Mesenteric fat pad (tissue), 1 donor: ENCODE data around the gene KRTAP2-3. TPM values are rescaled to one million over a fixed set of nuclear protein-coding genes. Genes with fewer than 3 reads are reported as not detected.
"Not testable (repeated sequence)": the region's sequence is repeated elsewhere in the genome, so short reads cannot be mapped to it uniquely, and the experiment has no call there.

Experiments
- DNase-seq: peaks from one replicate; pipeline ENCODE4 v3.0.0-alpha.2; 2020; ENCODE audit warnings: low spot score
- total RNA-seq: library from RNA; stranded (reverse); fragmentation: NEBNext Ultra II Directional; extraction: Animal tissue kit (Norgen Biotek cat#: 25700); gene quantifications from one replicate; pipeline ENCODE4 v1.2.1, GENCODE V29; 2021
- donor health status: DM: yes; HTN: yes; CAD: no.

The KRTAP2-3 gene
- total RNA-seq, 1 donor from 2014 or later = not detected

- no peak for DNase-seq
Observed at GRCh38 chr17:41069031-41069430, 9.1 kb upstream of the KRTAP2-3 start.

DNA sequence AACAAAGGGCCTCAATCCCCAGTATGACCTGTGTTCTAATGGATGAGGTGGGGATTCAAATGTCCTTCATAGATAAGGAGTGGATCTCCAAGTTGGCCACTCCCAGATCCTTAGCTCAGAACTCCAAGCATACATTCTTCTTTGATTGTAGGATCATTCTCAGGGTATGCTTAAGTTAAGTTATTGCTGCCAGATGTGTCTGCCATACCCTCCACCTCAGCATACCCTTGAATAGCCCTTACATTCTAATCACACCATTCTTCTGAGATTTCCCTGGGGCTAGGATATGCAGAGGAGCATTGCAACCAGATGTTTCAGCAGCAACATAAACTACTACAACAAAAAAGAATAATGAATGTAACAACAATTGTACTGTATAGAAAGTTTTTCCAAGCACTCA is 7.4 kb upstream of the KRTAP2-3 start:
- DNase-seq = no peak

DNA sequence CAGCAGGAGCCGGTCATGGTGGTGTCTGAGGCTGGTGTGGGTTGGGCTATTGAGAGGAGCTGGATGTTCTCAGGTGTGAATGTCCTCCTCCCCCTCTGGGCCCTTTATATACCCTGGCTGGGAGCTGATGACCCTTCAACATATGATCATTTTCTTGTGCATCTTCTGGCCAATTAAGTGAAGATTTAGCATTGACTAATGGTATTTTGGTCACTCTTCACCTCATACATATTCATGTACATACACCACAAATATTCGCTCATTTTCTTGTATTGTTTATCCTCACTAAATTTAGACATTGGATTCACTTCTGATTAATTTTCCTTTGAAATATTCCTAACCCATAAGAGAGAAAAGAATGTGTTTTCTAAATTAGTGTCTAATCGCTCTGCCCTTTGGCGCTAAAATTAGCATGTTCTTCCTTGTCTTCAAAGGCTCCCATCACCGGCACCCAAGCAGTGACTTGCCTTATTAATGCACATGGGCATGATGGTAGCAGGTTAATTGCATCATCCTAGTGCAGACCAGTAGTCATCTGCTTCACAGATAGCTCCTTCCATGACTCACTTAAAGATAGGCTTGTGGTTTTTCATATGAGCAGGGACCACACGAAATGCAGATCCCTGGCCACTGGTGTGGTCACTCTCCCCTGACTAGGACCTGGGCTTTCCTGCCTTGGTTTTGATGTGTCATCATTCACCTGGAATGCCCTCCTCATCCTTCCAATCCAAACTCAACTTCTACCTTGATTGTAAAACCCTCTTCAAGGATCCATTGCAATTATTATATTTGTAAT is 6.1 kb upstream of the KRTAP2-3 start, which contains the start of gene KRTAP2-4:
Gene KRTAP2-4, minus strand, starts transcription at position 51 of the 796 bp plus-strand sequence. Its CDS starts 34 bp downstream, at position 17.
- DNase-seq = no peak

GRCh38 chr17:41065016-41065689 is 5.2 kb upstream of the KRTAP2-3 start:
- DNase-seq = not testable (repeated sequence)

DNA sequence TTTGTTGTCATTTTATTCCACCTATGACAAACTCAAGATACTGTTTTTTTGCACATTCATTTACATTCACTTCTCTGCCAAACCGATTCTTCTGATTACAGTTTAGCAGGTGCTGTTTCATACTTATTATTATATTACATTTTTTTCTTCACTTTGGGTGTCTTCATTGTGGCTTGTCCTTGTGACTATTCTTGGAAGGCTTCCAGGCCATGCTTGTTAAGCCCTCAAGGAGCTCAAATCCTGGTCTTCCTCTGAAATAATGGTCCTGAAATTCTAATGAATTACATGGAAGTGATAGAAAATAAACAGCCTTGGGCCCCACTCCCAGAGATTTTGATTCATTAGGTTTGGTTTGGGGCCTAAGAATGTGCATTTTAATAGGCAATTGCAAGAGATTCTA is 4.4 kb upstream of the KRTAP2-3 start:
- no peak for DNase-seq

- no peak for DNase-seq
Observed at GRCh38 chr17:41063449-41063848, 3.5 kb upstream of the KRTAP2-3 start.

- DNase-seq = no peak
Observed at GRCh38 chr17:41061964-41062363, 2.0 kb upstream of the KRTAP2-3 start.

GRCh38 chr17:41059276-41060051 is 450 bp downstream of the KRTAP2-3 start:
- DNase-seq = not testable (repeated sequence)

DNA sequence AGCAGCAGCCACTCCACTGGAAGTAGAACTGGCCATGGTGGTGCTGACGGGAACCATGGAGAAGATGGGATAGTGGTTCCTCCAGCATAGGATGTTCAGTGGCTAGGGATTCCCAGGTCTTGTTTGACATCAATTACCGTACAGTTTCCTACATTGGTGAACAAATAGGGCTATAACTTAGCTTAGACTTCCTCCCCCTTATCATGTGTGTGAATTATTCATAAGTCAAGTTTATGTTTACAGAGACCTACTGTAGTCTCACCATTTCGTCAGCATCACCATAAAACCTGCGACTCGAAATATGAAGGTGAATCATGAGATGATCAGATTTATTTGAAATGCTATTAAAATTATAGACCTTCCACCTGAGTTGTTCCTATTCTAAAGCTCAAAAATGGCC is 1.2 kb downstream of the KRTAP2-3 start:
- no peak for DNase-seq

GRCh38 chr17:41057547-41057946 is 2.4 kb downstream of the KRTAP2-3 start:
- DNase-seq = no peak

- DNase-seq = not testable (repeated sequence)
Observed at GRCh38 chr17:41055130-41055529, 4.8 kb downstream of the KRTAP2-3 start, which contains the start of gene KRTAP2-2. TSS of gene KRTAP2-2 (minus strand) at chr17:41055230. CDS start at chr17:41055211, 19 bp downstream.

DNA sequence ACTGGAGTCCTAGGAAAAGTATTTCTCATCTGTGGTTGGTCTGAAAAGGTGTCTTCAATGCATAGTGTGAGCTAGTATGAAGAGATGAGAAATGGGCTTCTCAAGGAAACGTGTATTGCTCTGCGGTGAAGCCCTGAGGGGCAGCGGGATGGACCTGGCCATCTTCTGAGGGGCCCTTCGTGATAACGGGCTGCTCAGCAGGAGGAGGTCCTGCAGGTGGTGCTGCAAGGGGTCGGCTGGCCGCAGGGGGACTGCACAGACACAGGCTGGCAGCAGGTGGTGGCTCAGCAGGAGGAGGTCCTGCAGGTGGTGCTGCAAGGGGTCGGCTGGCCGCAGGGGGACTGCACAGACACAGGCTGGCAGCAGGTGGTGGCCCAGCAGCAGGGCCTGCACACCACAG is 5.4 kb downstream of the KRTAP2-3 start:
- DNase-seq = not testable (repeated sequence)

DNA sequence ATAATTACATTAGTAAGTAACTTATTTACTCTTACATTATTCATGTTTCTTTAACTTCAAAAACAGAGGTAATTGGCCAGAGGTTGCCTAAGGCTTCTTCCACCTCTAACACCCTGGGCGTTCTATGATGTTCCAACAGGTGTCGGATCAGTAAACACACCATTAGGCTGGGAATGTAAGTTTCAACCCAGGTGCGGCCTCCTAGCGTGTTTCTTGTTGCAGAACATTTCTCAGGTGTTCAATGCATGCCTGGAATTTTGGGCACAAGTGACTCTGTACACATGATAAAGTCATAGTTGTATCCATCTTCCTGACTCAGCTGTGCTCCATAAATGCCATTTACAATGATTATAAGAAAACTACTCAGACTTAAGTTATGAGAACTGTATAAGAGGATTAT is 5.9 kb downstream of the KRTAP2-3 start:
- DNase-seq = no peak

GRCh38 chr17:41052566-41052965 is 7.3 kb downstream of the KRTAP2-3 start:
- no peak for DNase-seq

- no peak for DNase-seq
Observed at GRCh38 chr17:41049110-41049509, 10.8 kb downstream of the KRTAP2-3 start.

DNA sequence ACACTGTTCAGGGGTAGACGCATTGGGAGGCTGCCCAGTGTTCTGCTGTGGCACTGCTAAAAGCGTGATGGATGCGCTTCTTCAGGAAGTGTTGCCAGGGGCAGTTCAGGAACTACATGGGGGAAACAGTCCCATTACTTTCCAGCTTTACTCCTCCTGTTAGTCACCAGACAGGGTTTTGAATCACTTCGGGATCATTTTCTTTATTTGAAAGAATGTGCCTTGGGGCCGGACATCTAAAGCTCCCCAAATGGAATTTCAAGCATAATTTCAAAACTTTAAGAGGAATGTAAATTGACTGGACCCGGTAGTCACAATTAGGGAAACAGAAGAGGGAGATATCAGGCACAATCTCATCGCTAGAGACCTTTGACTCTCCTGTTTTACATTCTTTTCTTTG is 11.5 kb downstream of the KRTAP2-3 start:
- DNase-seq = no peak

DNA sequence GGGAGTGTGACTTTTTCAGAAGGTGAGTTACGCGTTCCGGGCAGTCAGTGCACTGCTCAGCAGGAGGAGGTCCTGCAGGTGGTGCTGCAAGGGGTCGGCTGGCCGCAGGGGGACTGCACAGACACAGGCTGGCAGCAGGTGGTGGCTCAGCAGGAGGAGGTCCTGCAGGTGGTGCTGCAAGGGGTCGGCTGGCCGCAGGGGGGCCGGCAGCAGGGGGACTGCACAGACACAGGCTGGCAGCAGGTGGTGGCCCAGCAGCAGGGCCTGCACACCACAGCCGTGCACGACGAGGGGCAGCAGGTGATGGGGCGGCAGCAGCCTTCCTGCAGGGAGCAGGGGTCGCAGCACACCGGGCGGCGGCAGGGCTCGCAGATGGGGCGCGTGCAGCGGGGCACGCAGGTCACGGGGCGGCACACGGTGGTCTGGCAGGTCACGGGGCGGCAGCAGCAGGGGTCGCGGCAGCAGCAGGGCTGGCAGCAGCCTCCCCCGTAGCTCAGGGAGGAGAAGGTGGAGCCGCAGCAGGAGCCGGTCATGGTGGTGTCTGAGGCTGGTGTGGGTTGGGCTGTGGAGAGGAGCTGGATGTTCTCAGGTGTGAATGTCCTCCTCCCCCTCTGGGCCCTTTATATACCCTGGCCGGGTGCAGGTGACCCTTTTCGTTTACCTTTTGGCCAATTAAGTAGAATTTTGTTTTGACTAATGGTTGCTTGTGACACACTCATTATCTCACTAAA is 13.0 kb downstream of the KRTAP2-3 start, which contains the start of gene KRTAP2-1:
Gene KRTAP2-1, minus strand, starts transcription at position 582 of the 731 bp plus-strand sequence. Its CDS starts 49 bp downstream, at position 533.
- DNase-seq = not testable (repeated sequence)

- no peak for DNase-seq
Observed at GRCh38 chr17:41042953-41043352, 17.0 kb downstream of the KRTAP2-3 start.

DNA sequence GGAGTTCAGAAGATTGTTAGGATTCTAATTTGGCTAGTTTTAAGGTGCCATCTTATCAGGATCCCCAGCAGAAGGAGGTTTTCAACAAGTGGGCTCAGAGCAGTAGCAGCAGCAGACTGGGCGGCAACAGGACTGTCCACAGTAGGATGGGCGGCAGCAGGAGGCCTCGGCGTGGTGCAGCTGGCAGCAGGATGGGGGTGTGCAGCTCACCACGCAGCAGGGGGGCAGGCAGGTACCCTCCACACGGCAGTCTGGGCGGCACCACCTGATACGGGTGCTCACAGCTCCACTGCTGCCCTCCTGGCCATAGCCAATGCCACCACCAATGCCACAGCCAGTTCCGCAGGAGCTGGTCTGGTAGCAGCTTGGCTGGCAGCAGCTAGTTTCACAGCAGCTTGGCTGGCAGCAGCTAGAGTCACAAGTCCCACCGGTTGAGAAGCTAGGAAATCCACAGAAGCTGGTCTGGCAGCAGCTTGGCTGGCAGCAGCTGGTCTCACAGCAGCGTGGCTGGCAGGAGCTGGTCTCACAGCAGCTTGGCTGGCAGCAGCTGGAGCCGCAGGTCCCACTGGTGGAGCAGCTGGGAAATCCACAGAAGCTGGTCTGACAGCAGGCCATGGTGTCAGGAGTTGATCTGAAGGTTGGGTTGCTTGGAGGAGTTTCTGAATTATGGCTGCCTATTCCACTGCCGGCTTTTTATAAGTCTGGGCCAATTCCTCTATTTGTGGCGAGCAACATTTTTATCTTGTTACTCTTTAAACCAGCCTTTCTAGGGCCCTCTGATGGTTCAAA is 18.9 kb downstream of the KRTAP2-3 start, which contains the start of gene KRTAP1-1:
Gene KRTAP1-1, minus strand, starts transcription at position 668 of the 789 bp plus-strand sequence. Its CDS starts 53 bp downstream, at position 615.
- not testable (repeated sequence) for DNase-seq
